Measurements from ENCODE around the gene BMPR1A. TPM values are rescaled to one million over a fixed set of nuclear protein-coding genes. Genes with fewer than 3 reads are reported as not detected.
A peak's percentile ranks its signal among the peaks of the same experiment; 100 is the strongest.

Gene BMPR1A
- total and polyA plus RNA-seq, 9 of the 15 experiments (the other 6 are each of a cell fraction or from before 2014, with no cell fraction given), result 1.6 to 17.5 (median 9.1) TPM

GRCh38 chr10:86821388-86821999 is 65.1 kb downstream of the BMPR1A start (continued):
- TF ChIP-seq RBM25 (IDR thresholded peaks at IDR 0.05; ENCODE audit: low read depth, low read length, severe bottlenecking) (no peak), RBM22 (IDR thresholded peaks at IDR 0.05; ENCODE audit: low read depth, low read length, poor library complexity, severe bottlenecking) (no peak), MYNN (IDR thresholded peaks at IDR 0.05) (no peak), MYNN (CRISPR knock-in tag; IDR thresholded peaks at IDR 0.05) (no peak), ARNT (IDR thresholded peaks at IDR 0.05) (0 out of 4 replicates have a peak, but pooled peaks of 1 of the 2 experiments have one; percentile 54), ATF7 (IDR thresholded peaks at IDR 0.05) (peak; percentile 76)

DNA sequence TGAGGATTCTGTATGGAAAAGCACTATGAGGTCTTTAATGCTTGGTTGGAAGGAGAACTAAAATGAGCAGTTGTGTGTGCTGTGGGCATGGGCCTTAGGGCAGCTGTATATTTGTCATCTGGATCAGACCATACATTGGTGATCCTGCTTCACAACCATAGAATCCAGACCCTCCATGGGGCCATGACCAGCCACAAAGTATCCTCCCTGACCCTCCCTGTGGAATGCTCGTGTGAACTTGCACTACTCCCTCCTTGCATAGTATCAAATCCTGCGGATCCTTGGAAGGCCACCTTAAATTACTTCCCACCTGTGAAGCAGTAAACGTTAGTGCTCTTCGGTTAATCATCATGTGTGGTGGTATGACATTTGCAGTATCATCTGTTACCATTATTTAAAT is 67.1 kb downstream of the BMPR1A start:
- POLR2A ChIA-PET, result no interaction called here
- in situ Hi-C loops (cut with MboI), result no loop called here

More for the DNA sequence above, 67.1 kb downstream of the BMPR1A start:
- WGBS (ENCODE audit: insufficient coverage, low coverage, missing lambda C conversion rate), result 73% methylated on average over 4 of the region's 4 CpGs
- no TSS peak for BruUV-seq (replicated peaks)
- no peak for ATAC-seq
- intact Hi-C loops (cut with micrococcal nuclease), result no loop called here
- no peak overlapping the region for H2AFZ ChIP-seq (ENCODE audit: low read depth, low read length)
- no peak overlapping the region; a peak in 1 of 4 replicates for H3K9ac ChIP-seq (ENCODE audit: insufficient read depth in 1 of 2, low read depth in 2 of 2, low read length in 2 of 2)
- no peaks in the 10 kb centered on the region for H3K27me3 ChIP-seq (ENCODE audit: control insufficient read depth in 2 of 2, insufficient read depth in 2 of 2, low read length in 2 of 2)
- peaks cover 33% of the 10 kb centered on the region for H3K79me2 ChIP-seq (ENCODE audit: control insufficient read depth, insufficient read depth, low read length)
- H3K4me1 ChIP-seq (replicated peaks in 1 of 2; ENCODE audit: control insufficient read depth in 2 of 2, insufficient read depth in 2 of 2, low read length in 2 of 2), result peaks cover 0 to 19% of the 10 kb centered on the region in 2 experiments; a peak in 3 of 5 replicates
- no peaks in the 10 kb centered on the region for H3K9me1 ChIP-seq (ENCODE audit: control insufficient read depth, insufficient read depth, low read length)
- no peaks in the 10 kb centered on the region for H3K9me3 ChIP-seq (replicated peaks; ENCODE audit: control insufficient read depth, insufficient read depth, low read depth, low read length)
- FAIRE-seq, result no peak
- H3K4me2 ChIP-seq (ENCODE audit: insufficient read depth, low read length), result no peak overlapping the region
- no peaks in the 10 kb centered on the region; the same call in 2 of the 3 replicates for H3K36me3 ChIP-seq (ENCODE audit: control insufficient read depth, insufficient read depth, low read length)
- no peak overlapping the region for H3K27ac ChIP-seq (ENCODE audit: extremely low read depth, low read depth, low read length)
- CTCF ChIA-PET (ENCODE audit: low intra/inter-chr PET ratio), result no interaction called here
- no peaks in the 10 kb centered on the region; the same call in 1 of the 2 replicates for H4K20me1 ChIP-seq (replicated peaks; ENCODE audit: control insufficient read depth, insufficient read depth, low read length)
- TF ChIP-seq PCBP2 (IDR thresholded peaks at IDR 0.05; ENCODE audit: low read depth, low read length, poor library complexity, severe bottlenecking), result no peak
- TF ChIP-seq, protein P1, sequence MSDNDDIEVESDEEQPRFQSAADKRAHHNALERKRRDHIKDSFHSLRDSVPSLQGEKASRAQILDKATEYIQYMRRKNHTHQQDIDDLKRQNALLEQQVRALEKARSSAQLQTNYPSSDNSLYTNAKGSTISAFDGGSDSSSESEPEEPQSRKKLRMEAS (CRISPR knock-in tag; IDR thresholded peaks at IDR 0.05), result no peak
- no peak for TF ChIP-seq BRD9 (IDR thresholded peaks at IDR 0.05; ENCODE audit: low read depth, partially characterized antibody)
- no peak for DNase-seq (ENCODE audit: extremely low read depth in 1 of 4, low spot score in 3 of 4)
- H3K4me3 ChIP-seq, result no peak overlapping the region

Measured in K562 (cell line).